DND-41 (cell line): Measurements from ENCODE around the gene CHD1.

Source experiments
- CTCF ChIP-seq: IDR thresholded peaks from 2 replicates; pipeline ENCODE4 v1.5.1; 2012; ENCODE audit warnings: borderline replicate concordance, low read length, moderate library complexity, mild to moderate bottlenecking; ENCODE audit not compliant: poor library complexity, severe bottlenecking; ENCODE audit errors: extremely low read depth
- EZH2 ChIP-seq: IDR thresholded peaks from 3 replicates; pipeline ENCODE4 v1.6.1; 2012; ENCODE audit warnings: borderline replicate concordance, low read depth, mild to moderate bottlenecking, moderate library complexity, low read length, inconsistent platforms; ENCODE audit not compliant: severe bottlenecking

- TF ChIP-seq CTCF (no peak), EZH2 (no peak)
These were observed 33.8 kb upstream of the CHD1 start for GRCh38 chr5:98962587-98962986.
